ENCODE data around the gene FGL2.
"Not testable (repeated sequence)": the region's sequence is repeated elsewhere in the genome, so short reads cannot be mapped to it uniquely, and the experiment has no call there.

The FGL2 gene

DNA sequence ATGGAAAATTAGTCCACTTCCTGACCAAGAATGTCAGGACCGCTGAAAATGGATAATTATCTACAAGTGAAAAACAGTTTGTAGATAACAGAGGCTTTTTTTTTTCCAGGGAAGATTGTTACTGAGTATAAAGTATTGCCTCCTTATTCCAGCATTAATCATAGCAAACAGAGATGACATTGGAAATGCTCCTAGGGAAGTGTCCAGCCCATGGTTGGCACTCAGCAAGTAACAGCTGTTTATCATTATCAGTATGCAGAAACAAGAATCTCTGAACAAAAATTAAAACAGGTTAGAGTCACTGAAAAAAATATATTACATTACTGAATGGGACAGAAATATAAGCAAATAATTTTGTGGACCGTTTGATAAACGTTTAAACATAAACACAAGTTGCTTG, 14.6 kb downstream of the FGL2 start:
- no peak for DNase-seq (ENCODE audit: extremely low read depth, insufficient read length)
- TF ChIP-seq, protein P1, sequence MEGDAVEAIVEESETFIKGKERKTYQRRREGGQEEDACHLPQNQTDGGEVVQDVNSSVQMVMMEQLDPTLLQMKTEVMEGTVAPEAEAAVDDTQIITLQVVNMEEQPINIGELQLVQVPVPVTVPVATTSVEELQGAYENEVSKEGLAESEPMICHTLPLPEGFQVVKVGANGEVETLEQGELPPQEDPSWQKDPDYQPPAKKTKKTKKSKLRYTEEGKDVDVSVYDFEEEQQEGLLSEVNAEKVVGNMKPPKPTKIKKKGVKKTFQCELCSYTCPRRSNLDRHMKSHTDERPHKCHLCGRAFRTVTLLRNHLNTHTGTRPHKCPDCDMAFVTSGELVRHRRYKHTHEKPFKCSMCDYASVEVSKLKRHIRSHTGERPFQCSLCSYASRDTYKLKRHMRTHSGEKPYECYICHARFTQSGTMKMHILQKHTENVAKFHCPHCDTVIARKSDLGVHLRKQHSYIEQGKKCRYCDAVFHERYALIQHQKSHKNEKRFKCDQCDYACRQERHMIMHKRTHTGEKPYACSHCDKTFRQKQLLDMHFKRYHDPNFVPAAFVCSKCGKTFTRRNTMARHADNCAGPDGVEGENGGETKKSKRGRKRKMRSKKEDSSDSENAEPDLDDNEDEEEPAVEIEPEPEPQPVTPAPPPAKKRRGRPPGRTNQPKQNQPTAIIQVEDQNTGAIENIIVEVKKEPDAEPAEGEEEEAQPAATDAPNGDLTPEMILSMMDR (IDR thresholded peaks at IDR 0.05; ENCODE audit: insufficient read depth, low read length, poor library complexity, severe bottlenecking): no peak
- Histone ChIP-seq H3K36me3 (ENCODE audit: control insufficient read depth, insufficient read depth, low read length) (no peaks in the 10 kb centered on the region), H3K27me3 (replicated peaks; ENCODE audit: control insufficient read depth, insufficient read depth, low read length) (no peaks in the 10 kb centered on the region), H3K4me3 (replicated peaks; ENCODE audit: low read depth, low read length) (no peak overlapping the region)

DNA sequence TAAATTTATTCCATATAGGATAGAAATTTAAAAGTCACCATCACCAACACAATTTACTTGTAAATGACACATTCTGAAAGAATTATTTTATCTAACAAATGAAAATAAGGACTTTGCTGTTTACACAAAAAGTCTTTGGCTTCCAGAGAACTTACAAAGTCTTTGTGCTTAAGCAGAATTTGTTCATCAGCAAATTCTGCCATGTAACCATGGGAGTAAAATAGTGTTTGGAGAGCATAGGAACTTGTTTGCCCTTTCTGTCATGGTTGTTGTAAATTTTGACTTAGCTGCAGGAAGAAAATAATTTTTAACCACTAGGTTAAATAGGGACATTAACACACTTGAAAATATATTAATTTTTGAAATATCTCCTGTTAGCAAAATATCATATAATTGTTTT, 15.2 kb downstream of the FGL2 start:
- Histone ChIP-seq H3K36me3 (ENCODE audit: control insufficient read depth, insufficient read depth, low read length) (no peaks in the 10 kb centered on the region), H3K27me3 (replicated peaks; ENCODE audit: control insufficient read depth, insufficient read depth, low read length) (no peaks in the 10 kb centered on the region), H3K4me3 (replicated peaks; ENCODE audit: low read depth, low read length) (no peak overlapping the region)
- TF ChIP-seq, protein P1 (IDR thresholded peaks at IDR 0.05; ENCODE audit: insufficient read depth, low read length, poor library complexity, severe bottlenecking): no peak
- DNase-seq (ENCODE audit: extremely low read depth, insufficient read length): no peak

DNA sequence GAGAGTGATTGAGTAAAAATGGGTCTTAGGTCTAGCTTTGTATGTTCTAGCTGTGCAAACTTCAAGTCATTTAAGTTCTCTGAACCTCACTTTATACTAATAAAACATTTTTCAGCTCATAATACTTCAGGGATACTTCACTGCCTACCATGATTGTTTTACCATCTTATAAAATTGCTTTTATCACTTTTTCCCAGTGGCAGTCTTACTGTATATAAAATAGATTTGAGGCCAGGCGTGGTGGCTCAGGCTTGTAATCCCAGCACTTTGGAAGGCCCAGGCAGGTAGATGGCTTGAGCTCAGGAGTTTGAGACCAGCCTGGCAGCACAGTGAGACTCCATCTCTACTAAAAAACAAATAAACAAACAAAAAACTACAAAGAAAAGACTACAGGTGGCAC, 17.4 kb downstream of the FGL2 start:
- TF ChIP-seq, protein P1 (IDR thresholded peaks at IDR 0.05; ENCODE audit: insufficient read depth, low read length, poor library complexity, severe bottlenecking): no peak
- no peak for DNase-seq (ENCODE audit: extremely low read depth, insufficient read length)
- Histone ChIP-seq H3K36me3 (ENCODE audit: control insufficient read depth, insufficient read depth, low read length) (no peaks in the 10 kb centered on the region), H3K27me3 (replicated peaks; ENCODE audit: control insufficient read depth, insufficient read depth, low read length) (no peaks in the 10 kb centered on the region), H3K4me3 (replicated peaks; ENCODE audit: low read depth, low read length) (no peak overlapping the region)

DNA sequence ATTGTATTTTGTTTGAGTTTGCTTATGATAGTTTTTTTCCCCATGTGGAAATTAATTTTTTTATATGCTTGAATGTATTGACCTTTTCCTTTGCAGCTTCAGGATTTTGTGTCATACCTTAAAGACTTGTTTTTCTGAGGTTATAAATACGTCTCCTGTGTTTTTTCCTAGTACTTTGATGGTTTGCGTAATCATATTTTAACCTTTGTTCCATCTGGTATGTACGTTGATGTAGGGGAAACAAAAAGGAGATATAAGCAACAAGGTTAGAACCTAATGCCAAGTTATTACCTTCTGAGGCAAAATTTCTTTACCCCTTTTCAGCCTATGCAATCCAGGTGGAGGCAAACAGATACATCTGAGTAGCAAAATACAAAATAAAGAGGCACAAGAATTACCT, 17.9 kb downstream of the FGL2 start:
- no peak for DNase-seq (ENCODE audit: extremely low read depth, insufficient read length)
- TF ChIP-seq, protein P1 (IDR thresholded peaks at IDR 0.05; ENCODE audit: insufficient read depth, low read length, poor library complexity, severe bottlenecking): no peak
- Histone ChIP-seq H3K4me3 (replicated peaks; ENCODE audit: low read depth, low read length) (no peak overlapping the region), H3K36me3 (ENCODE audit: control insufficient read depth, insufficient read depth, low read length) (no peaks in the 10 kb centered on the region), H3K27me3 (replicated peaks; ENCODE audit: control insufficient read depth, insufficient read depth, low read length) (no peaks in the 10 kb centered on the region)

DNA sequence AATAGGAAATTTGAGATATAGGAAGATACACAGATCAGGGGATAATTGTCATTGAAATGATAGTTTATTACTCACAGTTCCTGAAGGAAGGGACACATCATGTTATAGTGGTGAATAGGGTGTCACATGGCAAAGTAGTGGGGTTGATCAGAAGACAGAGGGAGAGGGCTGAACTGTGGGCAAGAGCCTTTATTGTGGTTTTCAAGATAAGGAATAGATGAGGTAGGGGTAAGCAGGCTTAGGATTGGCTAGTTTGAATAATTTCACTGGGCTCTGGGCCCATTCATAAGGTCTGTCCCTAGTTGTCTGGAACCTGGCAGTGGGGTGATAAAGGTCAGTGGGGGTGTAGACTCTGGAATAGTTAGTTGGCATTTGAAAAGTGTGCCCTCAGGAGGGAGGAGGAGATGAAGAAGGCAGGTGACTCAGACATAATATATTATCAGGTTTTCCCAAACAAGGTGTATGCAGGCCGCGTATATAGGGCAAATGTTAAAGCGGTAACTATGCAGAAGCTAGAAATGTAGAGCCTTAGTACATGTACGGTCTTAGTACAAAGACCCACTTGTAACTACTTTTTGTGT, 18.5 kb downstream of the FGL2 start:
- TF ChIP-seq, protein P1 (IDR thresholded peaks at IDR 0.05; ENCODE audit: insufficient read depth, low read length, poor library complexity, severe bottlenecking): no peak
- DNase-seq (ENCODE audit: extremely low read depth, insufficient read length): no peak
- no peak overlapping the region for H3K4me3 ChIP-seq (replicated peaks; ENCODE audit: low read depth, low read length)
- H3K36me3 ChIP-seq (ENCODE audit: control insufficient read depth, insufficient read depth, low read length): no peaks in the 10 kb centered on the region
- H3K27me3 ChIP-seq (replicated peaks; ENCODE audit: control insufficient read depth, insufficient read depth, low read length): no peaks in the 10 kb centered on the region

DNA sequence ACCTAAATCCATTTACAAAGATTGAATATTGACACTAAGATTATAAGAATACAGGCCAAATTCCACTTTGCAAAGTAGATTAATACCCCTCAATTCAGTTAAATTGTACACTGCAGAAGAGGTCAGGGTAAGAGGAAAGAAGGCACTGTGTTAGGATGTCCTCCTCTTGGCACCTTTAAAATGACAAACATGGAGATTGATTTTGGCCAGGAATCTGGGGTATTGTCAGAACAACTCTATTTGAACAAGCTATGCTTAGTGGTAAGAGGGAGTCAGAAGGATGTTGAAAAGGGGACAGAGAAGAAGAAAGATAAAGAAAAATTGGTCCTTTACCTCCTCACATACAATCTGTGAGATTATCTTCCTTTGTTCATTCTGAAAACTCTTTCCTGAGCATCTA, 21.6 kb downstream of the FGL2 start:
- not testable (repeated sequence) for DNase-seq (ENCODE audit: extremely low read depth, insufficient read length); H3K36me3 ChIP-seq (ENCODE audit: control insufficient read depth, insufficient read depth, low read length); H3K4me3 ChIP-seq (replicated peaks; ENCODE audit: low read depth, low read length); H3K27me3 ChIP-seq (replicated peaks; ENCODE audit: control insufficient read depth, insufficient read depth, low read length)

DNA sequence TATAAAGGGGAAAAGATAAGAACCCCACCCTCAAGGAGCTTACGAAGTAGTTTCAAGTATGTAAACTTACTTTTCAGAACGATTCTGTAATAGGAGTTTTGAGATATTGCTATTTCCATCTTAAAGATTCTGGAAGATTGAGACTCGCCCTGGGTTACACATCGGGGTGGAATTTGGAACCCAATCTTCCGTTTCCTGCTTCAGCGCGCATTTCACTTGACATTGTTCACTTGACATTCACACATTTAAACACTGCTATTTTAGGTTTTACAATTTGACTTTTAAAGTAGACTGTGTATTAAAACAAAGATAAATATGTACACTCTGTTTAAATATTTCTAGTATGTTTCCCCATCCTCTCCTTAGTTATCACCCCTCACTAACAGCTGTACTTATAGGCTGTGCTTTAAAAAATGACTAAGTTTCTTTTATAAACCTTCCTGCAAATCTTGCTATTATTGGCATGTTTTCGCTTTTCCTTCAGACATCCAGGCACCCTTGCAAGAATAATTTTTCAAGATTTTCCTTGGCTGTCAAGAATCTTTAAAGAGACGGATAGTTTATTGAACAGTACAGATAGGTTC, 22.2 kb downstream of the FGL2 start:
- not testable (repeated sequence) for H3K4me3 ChIP-seq (replicated peaks; ENCODE audit: low read depth, low read length); H3K36me3 ChIP-seq (ENCODE audit: control insufficient read depth, insufficient read depth, low read length); H3K27me3 ChIP-seq (replicated peaks; ENCODE audit: control insufficient read depth, insufficient read depth, low read length); DNase-seq (ENCODE audit: extremely low read depth, insufficient read length)

DNA sequence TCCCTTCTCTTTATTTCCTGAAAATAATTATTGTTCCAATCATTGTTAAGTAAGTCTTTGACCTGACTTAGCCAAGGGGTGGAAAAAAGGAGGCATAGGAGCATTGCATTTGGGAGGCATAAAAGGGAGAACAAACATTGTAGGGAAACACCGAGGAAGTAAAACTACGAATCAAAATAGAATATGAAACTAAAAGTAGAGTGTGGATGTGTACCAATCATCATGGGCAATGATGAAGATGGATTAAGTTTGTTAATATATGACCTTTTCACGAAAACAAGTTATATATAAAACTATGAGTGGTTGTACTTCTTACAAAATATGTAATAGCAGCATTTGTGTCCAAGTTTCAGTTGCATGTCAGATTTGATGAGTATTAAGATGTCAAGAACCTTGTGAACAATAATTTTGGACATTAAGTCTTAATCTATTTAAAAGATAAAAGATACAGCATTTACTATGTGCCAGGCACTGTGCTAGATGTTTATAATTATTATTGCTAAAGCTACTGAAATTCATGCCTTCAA, 24.3 kb downstream of the FGL2 start:
- not testable (repeated sequence) for H3K4me3 ChIP-seq (replicated peaks; ENCODE audit: low read depth, low read length); H3K27me3 ChIP-seq (replicated peaks; ENCODE audit: control insufficient read depth, insufficient read depth, low read length); DNase-seq (ENCODE audit: extremely low read depth, insufficient read length)

DNA sequence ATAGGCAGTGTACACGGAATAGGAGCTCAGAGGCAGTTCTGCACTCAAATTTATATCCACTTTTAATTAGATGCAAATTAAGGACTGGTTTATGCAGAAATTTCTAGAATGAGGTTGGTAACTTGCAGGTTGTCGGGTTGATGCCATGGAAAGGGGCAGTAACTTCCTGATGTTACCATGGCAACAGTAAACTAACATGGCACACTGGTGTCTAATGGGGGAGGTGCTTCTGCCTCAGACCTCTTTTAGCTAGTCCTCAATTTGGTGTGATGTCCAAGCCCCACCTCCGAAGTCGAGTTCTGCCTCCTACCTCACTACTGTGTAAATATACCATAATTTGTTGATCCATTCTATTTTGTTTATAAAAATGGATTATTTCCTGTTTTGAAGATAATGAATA, 25.2 kb downstream of the FGL2 start:
- H3K4me3 ChIP-seq (replicated peaks; ENCODE audit: low read depth, low read length); H3K27me3 ChIP-seq (replicated peaks; ENCODE audit: control insufficient read depth, insufficient read depth, low read length); H3K36me3 ChIP-seq (ENCODE audit: control insufficient read depth, insufficient read depth, low read length); DNase-seq (ENCODE audit: extremely low read depth, insufficient read length): not testable (repeated sequence)

More for the DNA sequence above, 24.3 kb downstream of the FGL2 start:
- not testable (repeated sequence) for H3K36me3 ChIP-seq (ENCODE audit: control insufficient read depth, insufficient read depth, low read length)

Measured in GM06990 (cell line).